ENCODE results near the gene DOCK1.

DOCK1 gene

GRCh38 chr10:127017541-127018297 is 112.5 kb downstream of the DOCK1 start:
- TF ChIP-seq CTCF (IDR thresholded peaks at IDR 0.05), result no peak
- Histone ChIP-seq H3K27me3 (peaks cover 9% of the 10 kb centered on the region), H3K4me1 (ENCODE audit: control insufficient read depth in 1 of 2, insufficient read depth in 1 of 2, low read depth in 1 of 2, low read length in 1 of 2) (no peaks in the 10 kb centered on the region), H3K9me3 (no peaks in the 10 kb centered on the region), H3K4me3 (ENCODE audit: low read depth in 1 of 2, low read length in 1 of 2) (no peak overlapping the region), H3K36me3 (no peaks in the 10 kb centered on the region), H3K27ac (no peak overlapping the region)

DNA sequence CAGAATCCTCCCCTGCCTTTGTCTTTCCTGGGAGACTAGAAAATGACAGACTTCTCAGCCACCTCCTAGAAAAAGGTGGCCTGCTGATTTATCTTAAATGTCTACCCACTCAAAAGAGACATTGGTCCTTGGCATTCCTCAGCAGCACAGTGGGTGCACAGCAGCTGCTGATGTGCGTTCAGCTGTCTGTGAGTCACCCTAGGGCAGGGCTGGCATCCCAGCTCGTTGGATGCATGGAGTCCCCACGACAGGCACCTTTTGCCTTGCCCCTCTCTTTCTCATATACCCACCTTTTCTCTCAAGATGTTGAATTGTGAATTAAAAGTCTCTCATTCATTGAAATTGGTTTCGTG is 113.0 kb downstream of the DOCK1 start:
- Histone ChIP-seq H3K9me3 (no peaks in the 10 kb centered on the region), H3K4me1 (ENCODE audit: control insufficient read depth in 1 of 2, insufficient read depth in 1 of 2, low read depth in 1 of 2, low read length in 1 of 2) (no peaks in the 10 kb centered on the region), H3K36me3 (no peaks in the 10 kb centered on the region), H3K27ac (no peak overlapping the region), H3K27me3 (peaks cover 4% of the 10 kb centered on the region), H3K4me3 (ENCODE audit: low read depth in 1 of 2, low read length in 1 of 2) (no peak overlapping the region)
- TF ChIP-seq CTCF (IDR thresholded peaks at IDR 0.05), result no peak

- Histone ChIP-seq H3K4me1 (ENCODE audit: control insufficient read depth in 1 of 2, insufficient read depth in 1 of 2, low read depth in 1 of 2, low read length in 1 of 2) (no peaks in the 10 kb centered on the region), H3K9me3 (no peaks in the 10 kb centered on the region), H3K36me3 (no peaks in the 10 kb centered on the region), H3K4me3 (ENCODE audit: low read depth in 1 of 2, low read length in 1 of 2) (no peak overlapping the region), H3K27me3 (no peaks in the 10 kb centered on the region), H3K27ac (no peak overlapping the region)
- TF ChIP-seq CTCF (IDR thresholded peaks at IDR 0.05), result no peak
Measured at GRCh38 chr10:127018766-127019165, 113.5 kb downstream of the DOCK1 start.

DNA sequence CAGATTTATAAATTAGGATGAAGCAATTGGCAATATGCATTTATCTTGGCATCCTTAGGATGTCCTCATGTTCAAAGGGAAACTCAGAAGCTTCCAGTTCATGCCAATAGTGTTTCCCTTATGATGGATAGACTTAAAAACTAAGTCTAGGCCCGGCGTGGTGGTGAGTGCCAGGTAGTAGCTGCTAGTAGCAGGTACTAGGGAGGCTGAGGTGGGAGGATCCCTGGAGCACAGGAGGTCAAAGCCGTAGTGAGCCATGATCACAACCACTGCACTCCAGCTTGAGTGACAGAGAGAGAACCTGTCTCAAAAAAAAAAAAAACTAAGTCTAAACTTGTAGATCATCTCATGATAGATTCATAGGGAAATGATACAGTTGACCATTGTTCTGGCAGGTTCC is 115.0 kb downstream of the DOCK1 start:
- TF ChIP-seq CTCF (IDR thresholded peaks at IDR 0.05), result no peak
- Histone ChIP-seq H3K36me3 (no peaks in the 10 kb centered on the region), H3K27ac (no peak overlapping the region)

GRCh38 chr10:127021801-127022200 is 116.6 kb downstream of the DOCK1 start:
- Histone ChIP-seq H3K9me3 (no peaks in the 10 kb centered on the region), H3K4me1 (ENCODE audit: control insufficient read depth in 1 of 2, insufficient read depth in 1 of 2, low read depth in 1 of 2, low read length in 1 of 2) (no peaks in the 10 kb centered on the region), H3K27ac (no peak overlapping the region), H3K4me3 (ENCODE audit: low read depth in 1 of 2, low read length in 1 of 2) (no peak overlapping the region), H3K27me3 (no peaks in the 10 kb centered on the region), H3K36me3 (no peaks in the 10 kb centered on the region)
- TF ChIP-seq CTCF (IDR thresholded peaks at IDR 0.05), result no peak

More for the DNA sequence above, 115.0 kb downstream of the DOCK1 start:
- H3K4me3 ChIP-seq (ENCODE audit: low read depth in 1 of 2, low read length in 1 of 2), result no peak overlapping the region
- no peaks in the 10 kb centered on the region for H3K9me3 ChIP-seq
- no peaks in the 10 kb centered on the region for H3K27me3 ChIP-seq
- H3K4me1 ChIP-seq (ENCODE audit: control insufficient read depth in 1 of 2, insufficient read depth in 1 of 2, low read depth in 1 of 2, low read length in 1 of 2), result no peaks in the 10 kb centered on the region
